ENCODE measurements around the gene NDUFA13.

NDUFA13 gene

DNA sequence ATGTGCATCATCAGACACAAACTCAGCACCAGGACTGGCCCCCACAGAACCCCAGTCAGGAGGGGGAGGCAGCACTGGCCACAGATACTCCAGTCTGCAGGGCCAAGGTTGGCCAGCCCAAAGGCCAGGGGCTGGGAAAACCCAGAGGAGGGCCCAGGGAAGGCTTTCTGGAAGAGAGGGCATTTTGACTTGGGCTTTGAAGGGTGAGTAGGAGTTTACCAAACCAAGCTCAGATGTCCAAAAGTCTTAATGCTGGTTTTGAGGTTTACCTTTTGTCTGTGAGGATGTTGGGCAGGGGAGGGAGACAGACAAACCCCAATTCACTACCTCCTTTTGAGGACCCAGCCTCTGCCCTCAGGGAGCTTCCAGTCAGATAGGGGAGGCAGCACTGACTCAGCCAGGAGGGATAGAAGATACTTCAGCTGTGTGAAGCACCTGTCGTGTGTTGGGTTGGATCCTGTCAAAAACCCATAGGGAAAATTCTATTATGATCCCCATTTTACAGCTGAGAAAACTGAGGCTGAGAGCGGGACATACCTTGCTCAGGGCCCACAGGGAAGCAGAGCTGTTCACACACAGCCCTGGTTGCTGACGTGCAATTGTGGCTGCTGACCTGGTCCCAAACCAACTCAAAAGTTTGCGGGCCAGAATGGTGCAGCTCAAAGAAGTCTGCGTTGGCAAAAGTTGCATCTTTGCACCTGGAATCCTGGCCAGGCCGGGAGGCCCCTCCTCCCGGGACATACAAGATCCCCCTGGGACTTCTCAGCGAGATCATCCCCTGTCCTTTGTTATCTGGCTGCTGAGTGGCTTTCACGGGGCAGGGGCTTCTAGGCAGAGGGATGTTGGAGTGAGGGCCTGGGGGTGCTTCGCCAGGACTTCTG is 35.2 kb downstream of the NDUFA13 start:
- Histone ChIP-seq H3K27me3 (replicated peaks; ENCODE audit: insufficient read depth, low read length) (peaks cover 13% of the 10 kb centered on the region), H3K4me2 (ENCODE audit: low read depth, low read length) (no peak overlapping the region), H3K9me2 (replicated peaks; ENCODE audit: insufficient read depth, low read length) (no peaks in the 10 kb centered on the region), H3K4me3 (ENCODE audit: low read length) (no peak overlapping the region), H3K4me1 (ENCODE audit: low read length) (no peaks in the 10 kb centered on the region), H2AFZ (ENCODE audit: low read length) (no peak overlapping the region), H3K27ac (ENCODE audit: low read length) (no peak overlapping the region), H3F3A (ENCODE audit: insufficient read depth, low read length) (no peaks in the 10 kb centered on the region), H3K9ac (ENCODE audit: low read length) (no peak overlapping the region), H3K9me3 (replicated peaks; ENCODE audit: insufficient read depth, low read length) (no peaks in the 10 kb centered on the region), H3K36me3 (replicated peaks; ENCODE audit: insufficient read depth, low read length) (no peaks in the 10 kb centered on the region), H3K79me2 (ENCODE audit: low read length) (no peaks in the 10 kb centered on the region), H4K20me1 (ENCODE audit: insufficient read depth, low read length) (no peaks in the 10 kb centered on the region)
- DNase-seq: no peak
- no peak for TF ChIP-seq EZH2 (optimal IDR thresholded peaks at IDR 0.05; ENCODE audit: low read depth, low read length)
- TF ChIP-seq, protein P1, sequence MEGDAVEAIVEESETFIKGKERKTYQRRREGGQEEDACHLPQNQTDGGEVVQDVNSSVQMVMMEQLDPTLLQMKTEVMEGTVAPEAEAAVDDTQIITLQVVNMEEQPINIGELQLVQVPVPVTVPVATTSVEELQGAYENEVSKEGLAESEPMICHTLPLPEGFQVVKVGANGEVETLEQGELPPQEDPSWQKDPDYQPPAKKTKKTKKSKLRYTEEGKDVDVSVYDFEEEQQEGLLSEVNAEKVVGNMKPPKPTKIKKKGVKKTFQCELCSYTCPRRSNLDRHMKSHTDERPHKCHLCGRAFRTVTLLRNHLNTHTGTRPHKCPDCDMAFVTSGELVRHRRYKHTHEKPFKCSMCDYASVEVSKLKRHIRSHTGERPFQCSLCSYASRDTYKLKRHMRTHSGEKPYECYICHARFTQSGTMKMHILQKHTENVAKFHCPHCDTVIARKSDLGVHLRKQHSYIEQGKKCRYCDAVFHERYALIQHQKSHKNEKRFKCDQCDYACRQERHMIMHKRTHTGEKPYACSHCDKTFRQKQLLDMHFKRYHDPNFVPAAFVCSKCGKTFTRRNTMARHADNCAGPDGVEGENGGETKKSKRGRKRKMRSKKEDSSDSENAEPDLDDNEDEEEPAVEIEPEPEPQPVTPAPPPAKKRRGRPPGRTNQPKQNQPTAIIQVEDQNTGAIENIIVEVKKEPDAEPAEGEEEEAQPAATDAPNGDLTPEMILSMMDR (IDR thresholded peaks at IDR 0.05; ENCODE audit: low read length): no peak
- no peak for TF ChIP-seq EZH2phosphoT487 (IDR thresholded peaks at IDR 0.05; ENCODE audit: low read length)

DNA sequence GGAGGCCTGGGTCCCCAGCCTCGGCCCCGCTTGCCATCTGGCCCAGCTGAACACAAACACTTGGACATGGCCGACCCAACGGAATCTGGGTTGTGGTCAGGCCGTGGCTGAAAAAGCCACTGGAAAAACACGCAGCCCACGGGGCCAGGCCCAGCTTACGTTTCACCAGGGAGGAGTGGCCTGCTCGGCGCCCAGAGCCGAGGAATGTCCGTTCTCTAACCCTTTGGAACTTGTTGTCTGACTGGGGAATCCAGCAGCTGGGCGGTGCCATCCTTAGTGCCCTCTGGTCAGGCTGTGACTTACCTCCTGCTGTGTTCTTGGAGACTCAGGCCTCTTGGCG is 35.8 kb downstream of the NDUFA13 start:
- H3F3A ChIP-seq (ENCODE audit: insufficient read depth, low read length): no peaks in the 10 kb centered on the region
- H3K9ac ChIP-seq (ENCODE audit: low read length): no peak overlapping the region
- no peaks in the 10 kb centered on the region for H3K4me1 ChIP-seq (ENCODE audit: low read length)
- no peaks in the 10 kb centered on the region for H3K9me3 ChIP-seq (replicated peaks; ENCODE audit: insufficient read depth, low read length)
- no peak for DNase-seq
- no peaks in the 10 kb centered on the region for H3K9me2 ChIP-seq (replicated peaks; ENCODE audit: insufficient read depth, low read length)
- H3K4me2 ChIP-seq (ENCODE audit: low read depth, low read length): no peak overlapping the region
- no peaks in the 10 kb centered on the region for H3K36me3 ChIP-seq (replicated peaks; ENCODE audit: insufficient read depth, low read length)
- H3K27me3 ChIP-seq (replicated peaks; ENCODE audit: insufficient read depth, low read length): peaks cover 13% of the 10 kb centered on the region
- H3K4me3 ChIP-seq (ENCODE audit: low read length): no peak overlapping the region
- H3K79me2 ChIP-seq (ENCODE audit: low read length): no peaks in the 10 kb centered on the region
- TF ChIP-seq EZH2phosphoT487 (IDR thresholded peaks at IDR 0.05; ENCODE audit: low read length): no peak
- TF ChIP-seq, protein P1 (IDR thresholded peaks at IDR 0.05; ENCODE audit: low read length): no peak
- no peak for TF ChIP-seq EZH2 (optimal IDR thresholded peaks at IDR 0.05; ENCODE audit: low read depth, low read length)
- no peaks in the 10 kb centered on the region for H4K20me1 ChIP-seq (ENCODE audit: insufficient read depth, low read length)
- H3K27ac ChIP-seq (ENCODE audit: low read length): no peak overlapping the region
- H2AFZ ChIP-seq (ENCODE audit: low read length): no peak overlapping the region

DNA sequence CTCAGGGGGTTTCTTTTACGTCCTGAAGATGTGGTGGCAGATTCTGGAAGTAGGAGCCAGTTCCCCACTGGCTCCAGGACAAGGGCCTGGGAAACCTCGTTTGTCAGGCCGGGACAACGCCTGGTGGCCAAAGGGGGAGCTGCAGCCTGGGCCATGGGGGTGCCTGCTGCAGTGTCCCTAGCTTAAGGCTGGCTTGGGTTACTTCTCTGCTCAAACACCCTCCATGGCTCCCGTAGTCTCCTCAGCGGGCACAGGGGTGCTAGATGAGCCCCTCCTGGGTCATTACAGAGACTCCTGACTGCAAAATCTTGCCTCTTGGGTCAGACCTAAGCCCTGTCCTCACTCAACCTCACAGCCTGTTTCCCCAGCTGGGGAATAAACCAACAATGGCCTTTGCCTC is 36.8 kb downstream of the NDUFA13 start:
- H3K9me2 ChIP-seq (replicated peaks; ENCODE audit: insufficient read depth, low read length): no peaks in the 10 kb centered on the region
- peak; percentile 8 for DNase-seq
- no peaks in the 10 kb centered on the region for H3K4me1 ChIP-seq (ENCODE audit: low read length)
- no peak overlapping the region for H3K4me2 ChIP-seq (ENCODE audit: low read depth, low read length)
- H3K9me3 ChIP-seq (replicated peaks; ENCODE audit: insufficient read depth, low read length): no peaks in the 10 kb centered on the region
- H3K27ac ChIP-seq (ENCODE audit: low read length): no peak overlapping the region
- H2AFZ ChIP-seq (ENCODE audit: low read length): no peak overlapping the region
- no peaks in the 10 kb centered on the region for H4K20me1 ChIP-seq (ENCODE audit: insufficient read depth, low read length)
- H3K79me2 ChIP-seq (ENCODE audit: low read length): no peaks in the 10 kb centered on the region
- H3F3A ChIP-seq (ENCODE audit: insufficient read depth, low read length): no peaks in the 10 kb centered on the region
- no peak overlapping the region for H3K4me3 ChIP-seq (ENCODE audit: low read length)
- H3K9ac ChIP-seq (ENCODE audit: low read length): no peak overlapping the region
- H3K27me3 ChIP-seq (replicated peaks; ENCODE audit: insufficient read depth, low read length): peaks cover 13% of the 10 kb centered on the region
- no peak for TF ChIP-seq EZH2phosphoT487 (IDR thresholded peaks at IDR 0.05; ENCODE audit: low read length)
- TF ChIP-seq, protein P1 (IDR thresholded peaks at IDR 0.05; ENCODE audit: low read length): peak; percentile 40
- H3K36me3 ChIP-seq (replicated peaks; ENCODE audit: insufficient read depth, low read length): no peaks in the 10 kb centered on the region
